ENCODE measurements around the gene RILPL2. TPM values are rescaled to one million over a fixed set of nuclear protein-coding genes. Genes with fewer than 3 reads are reported as not detected.
"Not testable (repeated sequence)": the region's sequence is repeated elsewhere in the genome, so short reads cannot be mapped to it uniquely, and the experiment has no call there.

Gene RILPL2
- total and polyA plus RNA-seq, 12 donors = 1.1 to 6.6 (median 4.3) TPM

- intact Hi-C loops (cut with DNase I) = no loop called here
Observed at GRCh38 chr12:123428591-123428990, 7.9 kb downstream of the RILPL2 start.

DNA sequence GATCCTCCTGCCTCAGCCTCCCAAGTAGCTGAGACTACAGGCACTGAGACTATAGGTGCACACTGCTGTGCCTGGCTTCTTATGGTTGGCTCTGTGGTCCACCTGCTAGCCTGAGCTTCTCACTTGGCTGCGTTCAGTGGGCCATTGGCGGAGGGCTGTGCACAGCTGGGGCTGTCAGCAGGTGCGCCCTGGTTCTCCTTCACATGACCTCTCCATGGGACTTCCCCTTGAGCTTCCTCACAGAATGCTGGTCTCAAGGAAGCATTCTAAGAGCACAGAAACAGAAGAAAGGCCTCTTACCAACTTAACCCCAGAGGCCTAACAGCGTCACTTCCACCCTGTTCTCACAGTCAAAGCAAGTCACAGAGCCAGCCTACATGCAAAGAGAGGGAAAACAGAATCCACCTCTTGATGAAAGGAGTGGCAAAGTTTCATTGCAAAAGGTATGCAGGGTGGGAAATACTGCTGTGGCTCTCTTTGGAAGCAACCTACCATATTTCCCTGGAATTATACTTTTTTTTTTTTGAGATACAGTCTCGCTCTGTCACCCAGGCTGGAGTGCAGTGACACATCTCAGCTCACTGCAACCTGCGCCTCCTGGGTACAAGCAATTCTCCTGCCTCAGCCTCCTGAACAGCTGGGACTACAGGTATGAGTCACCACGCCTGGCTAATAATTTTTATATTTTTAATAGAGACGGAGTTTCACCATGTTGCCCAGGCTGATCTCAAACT lies 9.3 kb downstream of the RILPL2 start:
- Histone ChIP-seq H3K27ac (no peak overlapping the region), H3K9me3 (replicated peaks in 1 of 3) (no peaks in the 10 kb centered on the region), H3K4me3 (no peak overlapping the region), H3K36me3 (replicated peaks in 1 of 2) (peaks cover 0 to 11% of the 10 kb centered on the region in 2 donors), H3K27me3 (no peaks in the 10 kb centered on the region), H3K4me1 (replicated peaks in 1 of 2) (no peaks in the 10 kb centered on the region)
- TF ChIP-seq POLR2A (IDR thresholded peaks at IDR 0.05) (no peak), CTCF (IDR thresholded peaks at IDR 0.05) (no peak)
- WGBS, 4 donors = 89 to 94% (median 93%) methylated on average over 6 to 8 of the region's 8 CpGs
- no peak for DNase-seq
- intact Hi-C loops (cut with DNase I) = no loop called here

More at GRCh38 chr12:123428591-123428990, 7.9 kb downstream of the RILPL2 start:
- no peak overlapping the region for H3K27ac ChIP-seq
- peaks cover 0 to 5% of the 10 kb centered on the region in 2 donors for H3K4me1 ChIP-seq (replicated peaks in 1 of 2)
- no peak overlapping the region for H3K4me3 ChIP-seq
- peaks cover 0 to 8% of the 10 kb centered on the region in 2 donors for H3K36me3 ChIP-seq (replicated peaks in 1 of 2)
- 77 to 85% (median 82%) methylated on average over 6 of the region's 6 CpGs for WGBS, 4 donors
- TF ChIP-seq CTCF (IDR thresholded peaks at IDR 0.05) (no peak), POLR2A (IDR thresholded peaks at IDR 0.05) (no peak)
- H3K9me3 ChIP-seq (replicated peaks in 1 of 3) = no peaks in the 10 kb centered on the region
- DNase-seq = no peak
- no peaks in the 10 kb centered on the region for H3K27me3 ChIP-seq

DNA sequence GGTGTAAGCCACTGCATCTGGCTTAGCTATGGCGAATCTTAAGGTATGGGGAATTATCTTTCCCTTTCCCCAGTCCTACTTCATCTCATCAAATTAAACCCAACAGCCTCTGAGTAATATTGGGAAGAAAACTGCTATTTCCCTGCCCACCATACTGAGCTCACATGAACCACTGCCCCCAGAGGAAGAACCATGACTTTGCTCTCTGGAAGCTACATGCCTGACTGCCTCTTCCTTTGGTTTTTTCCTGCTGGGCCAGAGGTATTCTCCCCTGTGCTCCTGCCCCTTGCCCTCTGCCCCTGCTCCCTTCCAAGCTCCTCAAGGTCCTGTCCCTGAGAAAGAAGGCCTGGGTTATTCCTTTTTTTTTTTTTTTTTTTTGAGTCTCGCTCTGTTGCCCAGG lies 15.2 kb downstream of the RILPL2 start:
- Histone ChIP-seq H3K9me3 (replicated peaks in 1 of 3) (no peaks in the 10 kb centered on the region), H3K27ac (no peak overlapping the region), H3K4me3 (no peak overlapping the region), H3K4me1 (replicated peaks in 1 of 2) (no peaks in the 10 kb centered on the region), H3K27me3 (no peaks in the 10 kb centered on the region), H3K36me3 (replicated peaks in 1 of 2) (peaks cover 0 to 11% of the 10 kb centered on the region in 2 donors)
- WGBS, 4 donors = 94 to 100% (median 99%) methylated on average over 2 of the region's 2 CpGs
- TF ChIP-seq POLR2A (IDR thresholded peaks at IDR 0.05) = no peak
- no peak for TF ChIP-seq CTCF (IDR thresholded peaks at IDR 0.05)
- intact Hi-C loops (cut with DNase I) = no loop called here
- no peak for DNase-seq

DNA sequence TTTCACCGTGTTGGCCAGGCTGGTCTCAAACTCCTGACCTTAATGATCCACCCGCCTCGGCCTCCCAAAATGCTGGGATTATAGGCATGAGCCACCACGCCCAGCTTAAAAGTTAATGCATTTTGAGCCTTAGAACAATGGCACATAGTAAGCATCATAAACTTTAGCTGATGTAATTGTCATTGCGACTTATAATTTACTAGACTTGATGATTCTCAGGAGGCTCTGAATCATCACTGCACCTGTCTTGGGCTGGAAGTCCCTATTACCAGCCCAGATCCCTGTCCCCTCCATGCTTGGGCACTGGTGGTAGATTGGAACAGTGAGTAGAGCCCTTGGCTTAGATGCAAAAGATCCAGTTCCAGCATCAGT lies 26.5 kb downstream of the RILPL2 start:
- no peak for TF ChIP-seq CTCF (IDR thresholded peaks at IDR 0.05)
- TF ChIP-seq POLR2A (IDR thresholded peaks at IDR 0.05) = no peak
- DNase-seq = no peak
- Histone ChIP-seq H3K27ac (no peak overlapping the region), H3K9me3 (replicated peaks in 1 of 3) (no peaks in the 10 kb centered on the region), H3K4me3 (no peak overlapping the region), H3K4me1 (replicated peaks in 1 of 2) (peaks cover 0 to 3% of the 10 kb centered on the region in 2 donors), H3K36me3 (replicated peaks in 1 of 2) (peaks cover 0 to 36% of the 10 kb centered on the region in 2 donors), H3K27me3 (no peaks in the 10 kb centered on the region)
- WGBS, 4 donors = 92 to 96% (median 95%) methylated on average over 4 to 5 of the region's 5 CpGs
- intact Hi-C loops (cut with DNase I) = no loop called here

GRCh38 chr12:123409284-123410040 lies 27.0 kb downstream of the RILPL2 start:
- H3K27ac ChIP-seq; H3K4me3 ChIP-seq; H3K4me1 ChIP-seq (replicated peaks in 1 of 2); H3K9me3 ChIP-seq (replicated peaks in 1 of 3); DNase-seq; H3K27me3 ChIP-seq; intact Hi-C loops (cut with DNase I): not testable (repeated sequence)
- 89 to 97% (median 90%) methylated on average over 11 of the region's 11 CpGs for WGBS, 4 donors
- peaks cover 0 to 42% of the 10 kb centered on the region in 2 donors for H3K36me3 ChIP-seq (replicated peaks in 1 of 2)

GRCh38 chr12:123408619-123409018 lies 27.9 kb downstream of the RILPL2 start:
- peaks cover 0 to 51% of the 10 kb centered on the region in 2 donors for H3K36me3 ChIP-seq (replicated peaks in 1 of 2)
- WGBS, 4 donors = 83 to 94% (median 92%) methylated on average over 1 to 7 of the region's 7 CpGs

GRCh38 chr12:123407934-123408333 lies 28.6 kb downstream of the RILPL2 start:
- H3K36me3 ChIP-seq (replicated peaks in 1 of 2) = peaks cover 0 to 57% of the 10 kb centered on the region in 2 donors
- H3K27ac ChIP-seq; intact Hi-C loops (cut with DNase I); H3K4me3 ChIP-seq; H3K4me1 ChIP-seq (replicated peaks in 1 of 2); H3K27me3 ChIP-seq; H3K9me3 ChIP-seq (replicated peaks in 1 of 3); DNase-seq: not testable (repeated sequence)
- 69 to 81% (median 80%) methylated on average over 5 to 13 of the region's 15 CpGs for WGBS, 4 donors

More at GRCh38 chr12:123408619-123409018, 27.9 kb downstream of the RILPL2 start:
- H3K27ac ChIP-seq; H3K27me3 ChIP-seq; DNase-seq; H3K9me3 ChIP-seq (replicated peaks in 1 of 3); intact Hi-C loops (cut with DNase I); H3K4me1 ChIP-seq (replicated peaks in 1 of 2); H3K4me3 ChIP-seq: not testable (repeated sequence)
